Endometrial microvascular endothelial cells (primary cell): Measurements from ENCODE around the gene DENND2D. TPM values are rescaled to one million over a fixed set of nuclear protein-coding genes. Genes with fewer than 3 reads are reported as not detected.

Source experiments
- in situ Hi-C: cut with HindIII; loops from 2 replicates; pipeline ENCODE4 v1.10.0; 2017; ENCODE audit warnings: low sequenced_read_pairs, low pct_unique_long_range_greater_than_20kb; ENCODE audit errors: inconsistent ontology term
- total RNA-seq: library from RNA; depleted of rRNA; stranded (reverse); fragments of >200 nt; gene quantifications from one replicate; pipeline ENCODE4 v1.2.3, GENCODE V29; 2015; ENCODE audit errors: inconsistent ontology term

Gene DENND2D
- total RNA-seq, 1 donor from 2014 or later: not detected

DNA sequence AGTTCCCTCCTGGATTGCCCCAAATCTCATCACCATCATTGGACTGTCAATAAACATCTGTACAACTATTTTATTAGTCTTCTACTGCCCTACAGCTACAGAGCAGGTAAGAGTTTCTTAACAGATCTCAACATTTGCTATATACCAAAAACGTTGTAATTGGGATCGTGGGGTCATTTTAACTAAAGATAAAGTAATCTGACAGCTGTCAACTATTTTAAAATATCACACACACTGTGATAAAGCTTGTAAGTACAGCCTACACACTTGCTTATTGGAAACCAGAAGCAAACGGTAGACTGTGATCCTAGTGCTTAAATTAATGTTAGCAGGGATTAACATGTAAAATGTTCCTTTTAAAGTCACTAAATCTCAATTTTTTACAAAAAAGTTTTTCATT lies 52.5 kb downstream of the DENND2D start:
- in situ Hi-C loops: no loop called here

DNA sequence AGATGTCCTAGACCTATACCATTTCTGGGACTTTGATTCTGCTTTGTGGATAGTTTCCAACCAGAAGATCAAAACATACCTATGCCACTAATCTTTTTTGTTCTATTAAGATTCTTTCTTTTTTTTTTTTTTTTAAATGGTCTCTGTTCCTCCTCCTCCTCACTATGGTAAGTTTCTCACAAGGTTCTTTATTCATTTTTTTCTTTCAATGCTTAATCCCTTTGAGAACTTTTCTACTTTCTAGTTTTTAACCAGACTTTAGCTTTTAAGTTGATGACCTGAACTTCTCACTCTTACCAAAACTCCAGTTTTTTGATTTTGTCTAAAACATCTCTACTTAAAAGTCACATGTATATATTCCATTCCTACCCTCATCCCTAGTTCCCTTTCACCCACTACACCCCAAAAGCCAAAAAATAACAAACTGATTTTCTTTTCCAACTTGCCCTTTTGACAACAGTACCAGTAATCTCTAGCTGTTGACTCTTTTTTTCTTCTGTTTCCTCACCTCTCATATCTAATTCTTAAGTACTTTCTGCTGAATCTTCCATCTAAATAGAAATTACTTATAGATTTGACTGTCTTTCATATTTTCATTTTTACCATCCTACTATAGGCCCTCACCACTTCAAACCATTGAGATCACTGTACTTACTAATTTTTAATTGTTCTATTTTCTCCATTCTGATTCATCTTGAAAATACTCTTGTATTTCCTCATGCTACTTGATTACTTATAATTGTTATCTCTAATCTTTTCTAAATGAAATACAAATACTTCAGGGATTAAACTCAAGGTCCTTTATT lies 54.3 kb downstream of the DENND2D start:
- in situ Hi-C loops: no loop called here

DNA sequence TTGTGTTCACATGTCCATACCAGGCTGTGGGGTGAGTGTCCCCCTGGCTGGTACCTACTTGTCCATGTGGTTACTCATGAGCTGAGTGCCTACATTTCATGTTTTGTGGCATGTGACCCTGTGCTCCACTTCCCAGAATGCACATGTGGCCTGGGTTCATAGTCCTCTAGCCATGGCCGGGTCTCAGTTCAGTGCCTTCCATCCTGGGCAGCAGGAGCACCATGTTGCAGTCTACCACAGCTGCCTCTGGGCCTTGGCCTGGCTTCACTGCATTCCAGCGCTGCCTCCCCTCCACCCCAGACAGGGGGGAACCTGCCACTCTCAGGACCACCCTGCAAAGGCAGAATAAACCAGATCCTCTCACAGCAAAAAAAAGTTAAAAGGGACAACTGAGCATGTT lies 54.9 kb downstream of the DENND2D start:
- in situ Hi-C loops: no loop called here

DNA sequence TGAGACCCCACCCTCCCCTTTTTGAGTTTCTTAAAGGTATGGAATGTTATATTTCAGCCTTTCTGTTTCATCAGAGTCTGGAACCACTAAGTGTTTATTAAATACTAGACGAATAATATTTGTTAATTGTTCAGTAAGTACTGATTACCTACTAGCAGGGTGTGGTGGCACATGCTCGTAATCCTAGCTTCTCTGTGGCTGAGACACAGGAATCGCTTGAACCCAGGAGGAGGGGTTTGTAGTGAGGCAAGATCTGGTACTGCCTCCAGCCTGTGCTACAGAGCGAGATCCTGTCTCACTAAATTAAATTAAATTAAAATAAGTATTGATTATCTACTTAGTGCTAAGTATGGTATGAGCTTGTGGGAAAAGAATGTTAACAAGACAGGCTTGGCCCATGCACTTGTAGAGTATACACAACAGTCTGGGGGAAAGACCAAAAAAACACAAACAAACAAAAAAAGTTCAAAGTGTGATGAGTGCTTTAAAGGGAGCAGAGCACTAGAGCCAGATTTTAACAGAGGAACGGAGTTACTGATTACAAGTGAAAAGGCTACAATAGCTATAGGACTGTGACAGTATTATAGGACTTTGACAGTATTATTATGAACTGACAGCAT lies 58.0 kb downstream of the DENND2D start:
- in situ Hi-C loops: no loop called here

DNA sequence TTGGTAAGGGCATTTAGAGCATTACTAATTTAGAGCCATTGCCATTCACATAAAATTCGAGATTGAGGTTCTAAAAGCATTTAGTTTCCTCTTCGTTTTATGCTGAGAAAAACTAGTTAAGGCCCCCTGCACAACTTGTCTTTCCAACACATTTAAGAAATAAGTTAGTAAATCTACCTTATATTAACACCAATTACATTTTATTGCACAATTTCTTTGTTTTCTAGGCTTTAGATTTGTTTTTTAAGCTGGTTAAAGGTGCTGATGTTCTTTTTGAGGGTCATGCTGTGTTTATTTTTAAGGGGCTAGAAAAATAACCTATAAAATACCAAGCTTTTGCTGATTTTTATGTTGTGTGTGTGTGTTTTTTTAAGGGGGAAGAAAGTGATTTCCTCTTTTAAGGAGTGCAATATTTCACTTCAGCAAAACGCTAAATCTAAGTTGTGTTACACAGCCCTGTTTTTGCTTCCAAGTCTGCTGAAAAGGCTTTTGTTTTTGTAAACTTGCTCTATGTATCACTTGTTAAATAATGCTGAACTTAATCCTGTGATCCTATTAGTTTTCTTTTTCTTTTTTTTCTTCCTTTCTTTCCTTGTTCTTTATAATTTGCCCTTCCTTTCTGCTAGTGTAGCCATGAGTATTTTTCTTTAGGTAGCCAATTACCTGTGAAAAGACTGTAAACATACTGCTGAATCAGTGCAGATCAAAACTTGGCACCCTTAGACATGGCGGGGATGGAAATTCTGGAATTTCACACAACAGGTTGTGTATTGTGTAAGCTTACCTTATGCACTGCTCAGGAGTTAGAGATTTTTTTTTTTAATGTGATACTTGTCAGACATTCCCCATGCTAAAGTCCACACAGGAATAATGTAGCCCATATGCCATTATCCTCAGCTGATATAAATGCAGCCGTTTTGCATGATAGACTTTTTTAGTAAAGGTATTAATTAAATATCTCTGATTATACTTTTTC lies 58.9 kb downstream of the DENND2D start:
- in situ Hi-C loops: no loop called here

DNA sequence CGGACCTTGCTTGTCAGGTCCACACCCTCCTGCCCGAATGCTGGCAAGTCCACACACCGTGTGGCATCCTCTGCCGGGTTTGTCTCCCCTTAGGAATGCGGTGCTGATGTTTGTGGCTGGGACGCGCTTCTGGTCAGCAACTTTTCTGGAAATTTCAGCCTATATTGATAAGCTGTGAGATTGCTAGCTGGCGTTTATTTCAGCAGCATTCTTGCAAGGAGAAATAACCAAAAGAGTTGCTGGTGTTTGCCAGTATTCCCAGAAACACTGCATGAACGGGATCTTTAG lies 59.8 kb downstream of the DENND2D start:
- in situ Hi-C loops: no loop called here

DNA sequence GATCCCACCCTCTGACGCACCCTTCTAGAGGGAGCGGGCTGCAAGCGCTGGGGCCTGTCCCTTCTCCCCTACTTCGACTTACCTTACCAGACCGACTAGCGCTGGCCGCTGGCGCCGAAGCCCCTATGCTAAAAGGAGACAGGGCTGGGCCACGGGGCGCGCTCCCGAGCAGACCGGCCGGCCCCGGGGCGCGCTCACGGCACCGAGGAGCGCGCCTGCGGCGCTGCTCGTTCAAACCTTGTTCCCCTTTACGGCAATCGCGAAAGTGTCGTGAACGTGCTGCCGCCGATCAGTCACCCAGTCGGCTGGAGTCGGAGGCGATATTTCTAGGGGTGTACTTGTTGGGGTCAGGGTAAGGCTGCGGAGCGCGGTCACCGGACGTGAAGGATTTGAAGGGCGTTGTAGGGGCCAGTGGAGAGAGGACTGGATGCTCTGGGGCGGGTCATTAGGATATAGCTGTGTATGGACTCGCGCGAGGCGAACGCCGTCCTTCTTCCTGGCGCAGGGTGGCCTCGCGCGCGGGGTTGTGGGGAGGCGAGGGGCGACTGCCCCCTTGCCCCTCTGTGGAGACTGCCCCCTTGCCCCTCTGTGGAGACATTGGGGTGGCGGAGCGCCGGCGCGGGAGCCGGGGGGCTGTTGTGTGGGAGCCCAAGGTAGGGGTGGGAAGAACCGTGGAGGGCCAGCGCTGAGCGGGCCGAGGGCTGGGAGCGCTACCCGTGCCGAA lies 60.3 kb downstream of the DENND2D start, which contains the start of the genes CEPT1 and DRAM2:
TSS of gene CEPT1 (plus strand) at position 268 of the 724 bp plus-strand sequence. CDS start 7,492 bp downstream, outside the sequence.
TSS of gene DRAM2 (minus strand) at position 138 of the 724 bp plus-strand sequence. CDS start 8,539 bp downstream, outside the sequence.
- in situ Hi-C loops: no loop called here

DNA sequence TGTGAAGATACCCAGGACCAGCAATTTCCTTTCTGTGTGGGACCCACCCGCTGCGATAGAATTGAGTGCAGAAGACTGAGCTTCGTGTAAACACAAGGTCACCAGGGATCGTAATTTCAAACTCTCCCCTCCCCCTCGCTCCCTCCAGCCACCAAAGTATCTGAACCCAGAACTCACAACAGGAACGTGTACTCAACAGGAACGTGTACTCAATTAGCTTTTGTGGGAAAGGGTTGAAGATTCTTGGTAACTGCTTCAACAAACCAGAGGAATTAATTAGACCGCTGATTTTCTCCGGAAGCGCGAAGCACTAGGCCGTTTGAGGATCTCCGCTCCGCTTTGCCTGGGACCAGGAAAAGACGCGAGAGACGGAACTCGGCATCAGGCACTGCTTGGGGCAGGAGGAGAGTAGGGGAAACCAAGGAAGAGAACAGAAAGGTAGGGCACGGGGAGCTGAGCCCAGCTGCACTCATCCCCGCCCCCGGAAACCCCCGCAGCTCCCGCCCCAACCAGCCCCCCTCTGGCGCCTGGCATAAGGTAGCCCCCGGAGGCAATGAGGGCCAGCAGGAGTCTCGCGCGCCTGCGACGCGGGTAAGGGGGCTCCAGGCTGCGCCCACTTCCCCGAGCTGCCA lies 61.0 kb downstream of the DENND2D start:
- in situ Hi-C loops: no loop called here

Other genes with a start within 250 kb of the DENND2D start
- gene LRIF1, start 236.7 kb downstream of the DENND2D start, total RNA-seq: 7.4 TPM
- 50.1 TPM for gene DRAM2, start 60.6 kb downstream of the DENND2D start, total RNA-seq
- 28.9 TPM for gene CEPT1, start 60.4 kb downstream of the DENND2D start, total RNA-seq
- gene CHI3L2, start 27.1 kb upstream of the DENND2D start, total RNA-seq: not detected
- gene CHIA, start 90.2 kb upstream of the DENND2D start, total RNA-seq: not detected
- gene OVGP1, start 227.1 kb upstream of the DENND2D start, total RNA-seq: not detected
- gene WDR77, start 248.6 kb upstream of the DENND2D start, total RNA-seq: 98.9 TPM
- gene ATP5PB, start 248.8 kb upstream of the DENND2D start, total RNA-seq: 382 TPM